HepG2 (cell line): Measurements from ENCODE around the gene NBEAL2. TPM values are rescaled to one million over a fixed set of nuclear protein-coding genes. Genes with fewer than 3 reads are reported as not detected.

Source experiments
- ATAC-seq: fragments of 200-7000 bp; cut with Tn5 transposase; 3 replicates; pipeline ENCODE4 v1.9.1; 2020; ENCODE audit warnings: mild to moderate bottlenecking, moderate library complexity
- BruUV-seq: library from RNA; stranded (reverse); fragments of 400-500 nt; replicated peaks from 2 replicates; lab custom pipeline; 2021; lab: Mats Ljungman, UMichigan
- CTCF ChIA-PET: fragments of 300-600 bp; formaldehyde crosslinking; extraction: SDS; loops from one replicate; lab custom pipeline; 2021; ENCODE audit warnings: low total read pairs, inconsistent platforms, low intra/inter-chr PET ratio; lab: Yijun Ruan, JAX
- POLR2A ChIA-PET: fragments of 350-600 bp; sonication (Branson Sonifier 250); formaldehyde crosslinking; loops from one replicate; lab custom pipeline; 2020; ENCODE audit warnings: antibody characterized with exemption, inconsistent platforms; lab: Yijun Ruan, JAX
- DNase-seq: peaks from one replicate; pipeline ENCODE4 v3.0.0-alpha.2; 2015; ENCODE audit warnings: low spot score
- FAIRE-seq: peaks from 3 replicates; lab custom pipeline; 2011; peaks lifted over from hg19 to GRCh38; lab: Jason Lieb, UNC
- H2AFZ ChIP-seq: one replicate; pipeline ENCODE4 v1.6.1; 2011; ENCODE audit warnings: low read length, inconsistent platforms
- H3K27ac ChIP-seq: fragments of 300-600 bp; 3 replicates; pipeline ENCODE4 v1.8.0; 2011; ENCODE audit warnings: mixed run types, mild to moderate bottlenecking, mixed read lengths, low read length, inconsistent platforms; ENCODE audit not compliant: insufficient read depth; ENCODE audit errors: extremely low read length
- H3K27me3 ChIP-seq, 2 experiments: fragments of 200-600 bp in 1 of 2; 2 replicates in 1 of 2; 3 replicates in 1 of 2; pipeline versions ENCODE4 v1.6.0 to v1.8.0; 2011; ENCODE audit warnings: low read length in 2 of 2, mild to moderate bottlenecking in 2 of 2, moderate library complexity in 2 of 2, inconsistent platforms in 1 of 2; ENCODE audit not compliant: insufficient read depth in 2 of 2, control insufficient read depth in 1 of 2
- H3K36me3 ChIP-seq, 2 experiments: fragments of 200-600 bp in 1 of 2; replicated peaks in 1 of 2; 2 replicates in 1 of 2; 3 replicates in 1 of 2; pipeline versions ENCODE4 v1.5.1 to v1.8.0; 2011; ENCODE audit warnings: low read length in 2 of 2, inconsistent platforms in 1 of 2; ENCODE audit not compliant: insufficient read depth in 2 of 2, control insufficient read depth in 1 of 2
- H3K4me1 ChIP-seq: 2 replicates; pipeline ENCODE4 v1.5.1; 2012; ENCODE audit warnings: low read length, inconsistent platforms; ENCODE audit not compliant: insufficient read depth
- H3K4me2 ChIP-seq: 2 replicates; pipeline ENCODE4 v1.6.0; 2011; ENCODE audit warnings: low read depth, low read length, inconsistent platforms
- H3K4me3 ChIP-seq, 3 experiments: fragments of 200-600 bp in 1 of 3; sonication (generic), shearing (Covaris generic) in 1 of 3; replicated peaks in 1 of 3; 2 replicates each; pipeline ENCODE4 v1.5.1; 2011 to 2016; ENCODE audit warnings: low read length in 3 of 3, inconsistent platforms in 2 of 3, low read depth in 2 of 3, mild to moderate bottlenecking in 2 of 3, control low read depth in 1 of 3, mixed read lengths in 1 of 3; ENCODE audit not compliant: insufficient read depth in 1 of 3
- H3K79me2 ChIP-seq: one replicate; pipeline ENCODE4 v1.6.1; 2011; ENCODE audit warnings: low read length, inconsistent platforms; ENCODE audit not compliant: insufficient read depth
- H3K9ac ChIP-seq: 2 replicates; pipeline ENCODE4 v1.6.0; 2011; ENCODE audit warnings: mild to moderate bottlenecking, low read depth, low read length, inconsistent platforms; ENCODE audit not compliant: insufficient read depth
- H3K9me3 ChIP-seq: 2 replicates; pipeline ENCODE4 v1.5.1; 2012; ENCODE audit warnings: mild to moderate bottlenecking, low read length
- H4K20me1 ChIP-seq: 2 replicates; pipeline ENCODE4 v1.6.0; 2011; ENCODE audit warnings: inconsistent platforms, mild to moderate bottlenecking, low read length, moderate library complexity; ENCODE audit not compliant: insufficient read depth
- CEBPG ChIP-seq: IDR thresholded peaks from 2 replicates; pipeline ENCODE4 v1.6.1; 2016
- FOXA3 ChIP-seq: IDR thresholded peaks from 2 replicates; pipeline ENCODE4 v1.6.1; 2016; ENCODE audit warnings: missing genetic modification reagents, missing compliant biosample characterization
- GMEB2 ChIP-seq: IDR thresholded peaks from 2 replicates; pipeline ENCODE4 v1.6.1; 2016; ENCODE audit warnings: missing biosample characterization, missing genetic modification reagents, low read depth
- HOXA5 ChIP-seq: sonication (generic); formaldehyde crosslinking; IDR thresholded peaks from 2 replicates; pipeline ENCODE4 v1.4.0; 2020; ENCODE audit warnings: missing genetic modification reagents
- NKX3-1 ChIP-seq: sonication (generic); formaldehyde crosslinking; IDR thresholded peaks from 2 replicates; pipeline ENCODE4 v1.5.0; 2020; ENCODE audit warnings: missing genetic modification reagents
- PTBP1 ChIP-seq: fragments of 200-400 bp; formaldehyde crosslinking; IDR thresholded peaks from 2 replicates; pipeline ENCODE4 v1.6.1; 2018; ENCODE audit warnings: low read length, low read depth; ENCODE audit not compliant: poor library complexity, severe bottlenecking
- RAD51 ChIP-seq: fragments of 450-650 bp; IDR thresholded peaks from 2 replicates; pipeline ENCODE4 v1.6.1; 2016; ENCODE audit warnings: borderline replicate concordance
- ZHX2 ChIP-seq, 2 experiments: sonication (generic) in 1 of 2; formaldehyde crosslinking in 1 of 2; IDR thresholded peaks; 2 replicates each; pipeline versions ENCODE4 v1.6.1 to v1.9.0; 2014 to 2022; ENCODE audit warnings: antibody characterized with exemption in 1 of 2, borderline replicate concordance in 1 of 2, inconsistent platforms in 1 of 2, low read depth in 1 of 2, missing genetic modification reagents in 1 of 2
- ZNF609 ChIP-seq: sonication (generic); formaldehyde crosslinking; IDR thresholded peaks from 2 replicates; pipeline ENCODE4 v1.4.0; 2020; ENCODE audit warnings: mild to moderate bottlenecking, missing genetic modification reagents, borderline replicate concordance
- WGBS: methylation state at CpG from one replicate; pipeline ENCODE4 v1.1.6; 2017; ENCODE audit warnings: low lambda C conversion rate; 5-methylcytosine and 5-hydroxymethylcytosine counted together
- in situ Hi-C: cut with HindIII; loops from 2 replicates; pipeline ENCODE4 v1.10.0; 2017; ENCODE audit warnings: low pct_unique_long_range_greater_than_20kb; ENCODE audit not compliant: extremely low pct_ligation_motif_present
- intact Hi-C: fragments of 100-400 bp; cut with micrococcal nuclease; formaldehyde crosslinking; loops from one replicate; pipeline ENCODE4 v1.10.0; 2022; ENCODE audit not compliant: unreplicated experiment
- polyA plus RNA-seq, 8 experiments: library from polyadenylated mRNA; depleted of rRNA in 3 of 8; stranded (reverse) in 7 of 8; unstranded in 1 of 8; fragments of >200 nt; fragmentation: Illumina TruSeq in 4 of 8; extraction: Trizol in 4 of 8; gene quantifications; 2 replicates each; pipeline versions ENCODE4 v1.2.1 to v1.2.3, GENCODE V29; 2011 to 2016; ENCODE audit warnings: low read depth in 4 of 8, missing spikeins in 1 of 8, mixed read lengths in 1 of 8; ENCODE audit not compliant: insufficient read depth in 1 of 8
- total RNA-seq, 5 experiments: library from RNA; depleted of rRNA; stranded (reverse); fragments of >200 nt; fragmentation: Illumina TruSeq; extraction: Trizol; gene quantifications; 2 replicates each; pipeline ENCODE4 v1.2.3, GENCODE V29; 2016; ENCODE audit warnings: low read depth in 1 of 5

Gene NBEAL2
- total and polyA plus RNA-seq, 2 of the 13 experiments (the other 11 are each of a cell fraction or from before 2014, with no cell fraction given) = 9.7 to 12.4 TPM

GRCh38 chr3:46953234-46954010 is 26.0 kb upstream of the NBEAL2 start (continued):
- TF ChIP-seq NKX3-1 (CRISPR knock-in tag) (no peak), PTBP1 (no peak)

- H3K79me2 ChIP-seq = peaks cover 91% of the 10 kb centered on the region
- intact Hi-C loops = no loop called here
- FAIRE-seq (no peak), ATAC-seq (no peak), DNase-seq (no peak)
- H3K27me3 ChIP-seq = no peaks in the 10 kb centered on the region
- in situ Hi-C loops = no loop called here
- H3K4me1 ChIP-seq = peaks cover 81% of the 10 kb centered on the region
- peaks cover 1 to 3% of the 10 kb centered on the region in 2 experiments; a peak in 2 of 5 replicates for H3K36me3 ChIP-seq
- H3K4me2 ChIP-seq = no peak overlapping the region
- BruUV-seq = no TSS peak
- no peak overlapping the region for H2AFZ ChIP-seq
- H4K20me1 ChIP-seq = peaks cover 63% of the 10 kb centered on the region
- ChIA-PET CTCF (no interaction called here), POLR2A (interaction anchor here (1.2 kb wide), 1 partner anchor 25 kb away, joined by 4 read pairs; the partner anchor contains the start of gene NBEAL2)
- no peak overlapping the region for H3K27ac ChIP-seq
- WGBS = 96% methylated on average over 3 of the region's 3 CpGs
- no peaks in the 10 kb centered on the region for H3K9me3 ChIP-seq
- no peak overlapping the region for H3K4me3 ChIP-seq
- no peak overlapping the region for H3K9ac ChIP-seq
- TF ChIP-seq ZNF609 (CRISPR knock-in tag) = no peak
- no peak for TF ChIP-seq RAD51
- TF ChIP-seq CEBPG = no peak
- TF ChIP-seq GMEB2 (CRISPR knock-in tag) = no peak
- TF ChIP-seq FOXA3 = no peak
- TF ChIP-seq ZHX2 (IDR thresholded peaks at IDR 0.05; ENCODE audit: low read depth) = no peak
- no peak for TF ChIP-seq ZHX2 (CRISPR knock-in tag; IDR thresholded peaks at IDR 0.05; ENCODE audit: borderline replicate concordance)
- TF ChIP-seq HOXA5 (CRISPR knock-in tag) = no peak
Observed at GRCh38 chr3:46954178-46954577, 25.3 kb upstream of the NBEAL2 start.
